H1 (cell line): ENCODE measurements around the gene FBXL5. TPM values are rescaled to one million over a fixed set of nuclear protein-coding genes. Genes with fewer than 3 reads are reported as not detected.

Source experiments
- CTCF ChIA-PET: fragments of 300-600 bp; sonication (Branson Sonifier 250); formaldehyde crosslinking; loops from one replicate; lab custom pipeline; 2021; ENCODE audit not compliant: partially characterized antibody; lab: Charles Lee
- POLR2A ChIA-PET: fragments of 300-600 bp; sonication (Branson Sonifier 250); formaldehyde crosslinking; loops from one replicate; lab custom pipeline; 2021; ENCODE audit warnings: inconsistent platforms; ENCODE audit not compliant: partially characterized antibody; lab: Charles Lee
- DNase-seq, 2 experiments: peaks; one replicate each; pipeline versions ENCODE4 v3.0.0 to v3.0.0-alpha.2; 2010 to 2022; ENCODE audit warnings: low spot score in 2 of 2, low read depth in 1 of 2, mixed read lengths in 1 of 2
- FAIRE-seq: peaks from 2 replicates; lab custom pipeline; 2011; peaks lifted over from hg19 to GRCh38; lab: Jason Lieb, UNC
- H2AFZ ChIP-seq: 2 replicates; pipeline ENCODE4 v1.8.1; 2012; ENCODE audit warnings: low read length, inconsistent platforms
- H2AK5ac ChIP-seq: 2 replicates; pipeline ENCODE4 v1.6.1; 2013; ENCODE audit warnings: low read depth, low read length
- H2BK120ac ChIP-seq: replicated peaks from 2 replicates; pipeline ENCODE3; 2013; ENCODE audit warnings: low read depth, low read length, inconsistent platforms
- H2BK12ac ChIP-seq: 2 replicates; pipeline ENCODE4 v1.6.1; 2013; ENCODE audit warnings: low read depth, low read length
- H2BK15ac ChIP-seq: 2 replicates; pipeline ENCODE4 v1.6.1; 2013; ENCODE audit warnings: low read length
- H2BK20ac ChIP-seq: 2 replicates; pipeline ENCODE4 v1.6.1; 2013; ENCODE audit warnings: low read length
- H2BK5ac ChIP-seq: 2 replicates; pipeline ENCODE4 v1.6.1; 2013; ENCODE audit warnings: low read depth, low read length
- H3K14ac ChIP-seq: 2 replicates; pipeline ENCODE4 v1.6.1; 2013; ENCODE audit warnings: inconsistent platforms; ENCODE audit not compliant: insufficient read length
- H3K18ac ChIP-seq: 2 replicates; pipeline ENCODE4 v1.6.1; 2013; ENCODE audit warnings: low read length; ENCODE audit errors: extremely low read depth
- H3K23ac ChIP-seq: 2 replicates; pipeline ENCODE4 v1.6.1; 2013; ENCODE audit warnings: inconsistent platforms; ENCODE audit not compliant: insufficient read length
- H3K23me2 ChIP-seq: 2 replicates; pipeline ENCODE4 v1.6.1; 2013; ENCODE audit warnings: low read depth, low read length
- H3K27ac ChIP-seq: 2 replicates; pipeline ENCODE4 v1.6.1; 2011; ENCODE audit warnings: low read depth, low read length, inconsistent platforms
- H3K27me3 ChIP-seq, 4 experiments: replicated peaks in 1 of 4; 1 replicate in 1 of 4; 2 replicates in 3 of 4; pipeline versions ENCODE4 v1.6.1 to v1.8.1; 2011 to 2013; ENCODE audit warnings: low read length in 3 of 4, mild to moderate bottlenecking in 3 of 4, inconsistent platforms in 2 of 4, mixed read lengths in 2 of 4, moderate library complexity in 1 of 4; ENCODE audit not compliant: control insufficient read depth in 3 of 4, insufficient read depth in 3 of 4; ENCODE audit errors: extremely low read depth in 1 of 4
- H3K36me3 ChIP-seq, 4 experiments: 2 replicates each; pipeline versions ENCODE4 v1.6.1 to v1.8.1; 2011 to 2013; ENCODE audit warnings: mild to moderate bottlenecking in 4 of 4, low read length in 3 of 4, moderate library complexity in 2 of 4, control low read depth in 1 of 4, inconsistent platforms in 1 of 4; ENCODE audit not compliant: insufficient read depth in 4 of 4, control insufficient read depth in 2 of 4
- H3K4ac ChIP-seq: replicated peaks from 2 replicates; pipeline ENCODE3; 2013; ENCODE audit warnings: low read length, low read depth, mixed read lengths, inconsistent platforms; ENCODE audit not compliant: insufficient read length
- H3K4me1 ChIP-seq, 4 experiments: replicated peaks in 1 of 4; 1 replicate in 1 of 4; 2 replicates in 3 of 4; pipeline versions ENCODE4 v1.6.1 to v1.8.1; 2011 to 2013; ENCODE audit warnings: low read length in 3 of 4, inconsistent platforms in 2 of 4, mixed read lengths in 1 of 4; ENCODE audit not compliant: insufficient read depth in 4 of 4, control insufficient read depth in 3 of 4
- H3K4me2 ChIP-seq, 2 experiments: 2 replicates each; pipeline versions ENCODE4 v1.6.1 to v1.8.1; 2011 to 2013; ENCODE audit warnings: low read depth in 2 of 2, low read length in 2 of 2, control low read depth in 1 of 2, inconsistent platforms in 1 of 2, mild to moderate bottlenecking in 1 of 2; ENCODE audit not compliant: insufficient read depth in 1 of 2
- H3K4me3 ChIP-seq, 4 experiments: fragments of 200-600, 300-600 bp in 1 of 4; sonication (generic), shearing (Covaris generic), sonication (Bioruptor Twin) in 1 of 4; 2 replicates each; pipeline versions ENCODE4 v1.5.1 to v1.8.1; 2011 to 2016; ENCODE audit warnings: low read length in 4 of 4, low read depth in 3 of 4, control low read depth in 2 of 4, inconsistent platforms in 2 of 4, mild to moderate bottlenecking in 2 of 4, mixed read lengths in 1 of 4, moderate library complexity in 1 of 4; ENCODE audit not compliant: insufficient read depth in 2 of 4; ENCODE audit errors: extremely low read depth in 1 of 4
- H3K56ac ChIP-seq: replicated peaks from 2 replicates; pipeline ENCODE3; 2013; ENCODE audit warnings: low read depth, mild to moderate bottlenecking, mixed read lengths, low read length, inconsistent platforms; ENCODE audit not compliant: insufficient read length
- H3K79me1 ChIP-seq: 2 replicates; pipeline ENCODE4 v1.6.1; 2013; ENCODE audit warnings: low read depth, low read length, control low read depth
- H3K79me2 ChIP-seq, 2 experiments: 2 replicates each; pipeline versions ENCODE4 v1.6.1 to v1.8.1; 2012 to 2013; ENCODE audit warnings: low read length in 2 of 2, mild to moderate bottlenecking in 2 of 2, inconsistent platforms in 1 of 2; ENCODE audit not compliant: insufficient read depth in 2 of 2, control insufficient read depth in 1 of 2
- H3K9ac ChIP-seq, 4 experiments: replicated peaks in 1 of 4; 1 replicate in 1 of 4; 2 replicates in 3 of 4; pipeline versions ENCODE4 v1.6.1 to v1.8.1; 2011 to 2013; ENCODE audit warnings: low read depth in 3 of 4, low read length in 3 of 4, control low read depth in 2 of 4, mild to moderate bottlenecking in 2 of 4, moderate library complexity in 2 of 4, inconsistent platforms in 1 of 4; ENCODE audit errors: extremely low read depth in 1 of 4
- H3K9me3 ChIP-seq, 2 experiments: 2 replicates each; pipeline versions ENCODE4 v1.6.1 to v1.8.1; 2012 to 2013; ENCODE audit warnings: mild to moderate bottlenecking in 2 of 2, moderate library complexity in 2 of 2, control low read depth in 1 of 2, inconsistent platforms in 1 of 2, low read depth in 1 of 2, low read length in 1 of 2, mixed read lengths in 1 of 2; ENCODE audit not compliant: insufficient read depth in 2 of 2
- H4K20me1 ChIP-seq, 2 experiments: replicated peaks in 1 of 2; 2 replicates each; pipeline versions ENCODE3 to v1.8.1; 2011 to 2013; ENCODE audit warnings: inconsistent platforms in 2 of 2, low read length in 2 of 2, mild to moderate bottlenecking in 1 of 2; ENCODE audit not compliant: insufficient read depth in 2 of 2, control insufficient read depth in 1 of 2
- H4K5ac ChIP-seq: 2 replicates; pipeline ENCODE4 v1.6.1; 2013; ENCODE audit warnings: low read length, low read depth, mixed read lengths, inconsistent platforms; ENCODE audit not compliant: insufficient read length
- H4K8ac ChIP-seq: 2 replicates; pipeline ENCODE4 v1.8.0; 2013; ENCODE audit warnings: mild to moderate bottlenecking, moderate library complexity, low read length, inconsistent platforms; ENCODE audit not compliant: insufficient read depth; ENCODE audit errors: extremely low read depth
- H4K91ac ChIP-seq: replicated peaks from 2 replicates; pipeline ENCODE3; 2013; ENCODE audit warnings: low read length, mixed read lengths, inconsistent platforms; ENCODE audit not compliant: insufficient read length
- CBX8 ChIP-seq: fragments of 300-800, 300-1000 bp; sonication (generic); IDR thresholded peaks from 2 replicates; pipeline ENCODE4 v1.7.1; 2016; ENCODE audit warnings: low read depth, low read length, borderline replicate concordance
- GABPA ChIP-seq: IDR thresholded peaks from 2 replicates; pipeline ENCODE4 v1.6.1; 2011; ENCODE audit warnings: mild to moderate bottlenecking, low read length, moderate library complexity, borderline replicate concordance; ENCODE audit not compliant: insufficient read depth
- MAFK ChIP-seq: IDR thresholded peaks from 2 replicates; pipeline ENCODE4 v1.6.1; 2012; ENCODE audit warnings: low read depth, mild to moderate bottlenecking, improper control_type of control experiment, low read length
- POLR2A ChIP-seq, 2 experiments: IDR thresholded peaks; 1 replicate in 1 of 2; 2 replicates in 1 of 2; pipeline ENCODE4 v1.6.1; 2011; ENCODE audit warnings: low read depth in 2 of 2, low read length in 2 of 2, mild to moderate bottlenecking in 2 of 2; ENCODE audit errors: control extremely low read depth in 1 of 2
- WGBS, 2 experiments: shearing (Covaris generic) in 1 of 2; methylation state at CpG; one replicate each; pipeline versions ENCODE4 v1.1.6 to v1.1.7; 2013 to 2015; ENCODE audit warnings: low lambda C conversion rate in 2 of 2, mixed read lengths in 2 of 2, inconsistent platforms in 1 of 2, low coverage in 1 of 2, missing lambda C conversion rate in 1 of 2; ENCODE audit not compliant: insufficient replicate concordance in 2 of 2, insufficient coverage in 1 of 2, insufficient read length in 1 of 2; ENCODE audit errors: extremely low coverage in 1 of 2, missing lambda C conversion rate in 1 of 2; 5-methylcytosine and 5-hydroxymethylcytosine counted together
- polyA plus RNA-seq, 7 experiments: library from polyadenylated mRNA; depleted of rRNA in 3 of 7; stranded (reverse) in 5 of 7; unstranded in 2 of 7; fragments of >200 nt in 5 of 7; fragments of 200-250 nt in 2 of 7; gene quantifications; 1 replicate in 5 of 7; 2 replicates in 1 of 7; 4 replicates in 1 of 7; pipeline versions ENCODE4 v1.2.1 to v1.2.3, GENCODE V29; 2011 to 2013; ENCODE audit warnings: missing spikeins in 2 of 7, mixed read lengths in 2 of 7
- total RNA-seq: library from RNA; stranded (reverse); fragmentation: NEBNext Ultra II Directional; extraction: Animal tissue kit (Norgen Biotek cat#: 25700); gene quantifications from 2 replicates; pipeline ENCODE4 v1.2.1, GENCODE V29; 2021

The FBXL5 gene
- total and polyA plus RNA-seq, 2 of the 8 experiments (the other 6 are each of a cell fraction or from before 2014, with no cell fraction given) = 34.6 to 62.7 TPM

GRCh38 chr4:15652841-15653240 lies 2.3 kb downstream of the FBXL5 start:
- Histone ChIP-seq H2BK12ac (no peak overlapping the region), H3K14ac (no peak overlapping the region), H3K4me1 (peaks cover 2 to 11% (median 5%) of the 10 kb centered on the region in 4 experiments; a peak in 5 of 7 replicates), H3K9me3 (no peaks in the 10 kb centered on the region), H2AK5ac (no peak overlapping the region), H3K27ac (no peak overlapping the region), H3K56ac (no peak overlapping the region), H3K27me3 (no peaks in the 10 kb centered on the region), H3K4me3 (peak overlapping the region in 1 of 4 experiments; percentile 86; a peak in 1 of 8 replicates), H2BK20ac (no peak overlapping the region), H3K4me2 (peak overlapping the region; percentile 84 to 95; a peak in 3 of 4 replicates), H3K79me2 (peaks cover 5 to 64% of the 10 kb centered on the region in 2 experiments; a peak in 3 of 4 replicates), H2AFZ (no peak overlapping the region), H3K36me3 (no peaks in the 10 kb centered on the region), H3K4ac (no peak overlapping the region), H4K8ac (no peak overlapping the region), H2BK120ac (no peak overlapping the region), H2BK5ac (no peak overlapping the region), H4K5ac (no peak overlapping the region), H3K9ac (no peak overlapping the region), H3K23me2 (peaks cover 7% of the 10 kb centered on the region), H3K23ac (no peak overlapping the region), H3K18ac (no peak overlapping the region), H2BK15ac (no peak overlapping the region), H4K20me1 (peaks cover 0 to 2% of the 10 kb centered on the region in 2 experiments), H4K91ac (no peak overlapping the region), H3K79me1 (no peaks in the 10 kb centered on the region; the same call in 1 of the 2 replicates)
- 93% methylated on average over 4 of the region's 4 CpGs; no CpG with 5 or more reads in 1 of the 2 experiments for WGBS, 2 experiments
- ChIA-PET POLR2A (interaction anchor here (1.0 to 6.9 kb wide), 3 partner anchors 13 to 183 kb away, joined by 3 to 52 read pairs (median 5); partner anchors contain the start of gene CC2D2A), CTCF (interaction anchor here (0.6 to 1.9 kb wide), 5 partner anchors 115 to 356 kb away, joined by 3 to 7 read pairs (median 3); no protein-coding TSS in a partner anchor)
- DNase-seq (no peak), FAIRE-seq (no peak)
- TF ChIP-seq MAFK = no peak
- no peak for TF ChIP-seq POLR2A (IDR thresholded peaks at IDR 0.05; ENCODE audit: control extremely low read depth in 1 of 2, low read depth in 2 of 2, low read length in 2 of 2)
- no peak for TF ChIP-seq CBX8
- no peak for TF ChIP-seq GABPA
